Left ventricle myocardium inferior (tissue), 1 donor: ENCODE measurements around the gene PTPRN2. TPM values are rescaled to one million over a fixed set of nuclear protein-coding genes. Genes with fewer than 3 reads are reported as not detected.

Source experiments
- DNase-seq: peaks from one replicate; pipeline ENCODE4 v3.0.0-alpha.2; 2020
- H3K27ac ChIP-seq: fragments of 200-600 bp; replicated peaks from 2 replicates; pipeline ENCODE4 v1.8.0; 2021
- H3K27me3 ChIP-seq: fragments of 200-600 bp; 2 replicates; pipeline ENCODE4 v1.8.0; 2021; ENCODE audit warnings: low read depth
- H3K36me3 ChIP-seq: fragments of 200-600 bp; 2 replicates; pipeline ENCODE4 v1.8.0; 2021
- H3K4me1 ChIP-seq: fragments of 200-600 bp; 2 replicates; pipeline ENCODE4 v1.8.0; 2021
- H3K4me3 ChIP-seq: fragments of 200-600 bp; 2 replicates; pipeline ENCODE4 v1.8.0; 2021; ENCODE audit warnings: mild to moderate bottlenecking, moderate library complexity
- H3K9me3 ChIP-seq: fragments of 200-600 bp; replicated peaks from 2 replicates; pipeline ENCODE4 v1.8.0; 2021
- intact Hi-C: fragments of 100-400 bp; cut with micrococcal nuclease; formaldehyde crosslinking; loops from one replicate; pipeline ENCODE4 v1.11.0; 2022
- total RNA-seq: library from RNA; stranded (reverse); fragmentation: NEBNext Ultra II Directional; extraction: Animal tissue kit (Norgen Biotek cat#: 25700); gene quantifications from one replicate; pipeline ENCODE4 v1.2.1, GENCODE V29; 2021
- TF ChIP-seq, protein P1 (sequence below): fragments of 200-600 bp; IDR thresholded peaks from 2 replicates; pipeline ENCODE4 v1.8.0; 2021; ENCODE audit warnings: antibody characterized with exemption, mild to moderate bottlenecking, borderline replicate concordance
- donor health status: DM: no; HTN: yes; CAD: no; lungs with severe emphysema.

Gene PTPRN2
- total RNA-seq, 1 donor from 2014 or later: 1.3 TPM

DNA sequence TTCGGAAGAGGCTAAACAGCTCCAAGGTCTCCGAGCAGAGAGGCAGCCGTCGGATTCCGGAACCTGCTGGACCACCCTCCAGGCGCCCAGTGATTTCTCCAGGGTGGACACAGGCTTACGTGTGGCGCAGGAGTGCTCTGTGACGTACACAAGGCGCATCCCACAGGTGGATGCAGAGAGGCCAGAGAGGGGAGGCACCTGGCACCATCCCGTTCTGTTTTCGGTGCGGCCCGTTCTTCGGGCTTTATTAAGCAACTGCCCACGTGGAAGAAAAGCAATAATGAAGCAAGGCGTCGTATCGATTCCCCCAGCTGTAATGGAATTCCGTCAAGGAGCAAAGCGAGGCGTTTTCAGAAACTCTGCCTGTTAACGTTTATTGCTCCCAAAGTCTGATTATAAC lies 163.6 kb downstream of the PTPRN2 start:
- intact Hi-C loops: no loop called here
- peaks cover 45% of the 10 kb centered on the region for H3K27me3 ChIP-seq
- no peak for DNase-seq
- no peaks in the 10 kb centered on the region for H3K4me1 ChIP-seq
- H3K4me3 ChIP-seq: no peak overlapping the region
- TF ChIP-seq, protein P1, sequence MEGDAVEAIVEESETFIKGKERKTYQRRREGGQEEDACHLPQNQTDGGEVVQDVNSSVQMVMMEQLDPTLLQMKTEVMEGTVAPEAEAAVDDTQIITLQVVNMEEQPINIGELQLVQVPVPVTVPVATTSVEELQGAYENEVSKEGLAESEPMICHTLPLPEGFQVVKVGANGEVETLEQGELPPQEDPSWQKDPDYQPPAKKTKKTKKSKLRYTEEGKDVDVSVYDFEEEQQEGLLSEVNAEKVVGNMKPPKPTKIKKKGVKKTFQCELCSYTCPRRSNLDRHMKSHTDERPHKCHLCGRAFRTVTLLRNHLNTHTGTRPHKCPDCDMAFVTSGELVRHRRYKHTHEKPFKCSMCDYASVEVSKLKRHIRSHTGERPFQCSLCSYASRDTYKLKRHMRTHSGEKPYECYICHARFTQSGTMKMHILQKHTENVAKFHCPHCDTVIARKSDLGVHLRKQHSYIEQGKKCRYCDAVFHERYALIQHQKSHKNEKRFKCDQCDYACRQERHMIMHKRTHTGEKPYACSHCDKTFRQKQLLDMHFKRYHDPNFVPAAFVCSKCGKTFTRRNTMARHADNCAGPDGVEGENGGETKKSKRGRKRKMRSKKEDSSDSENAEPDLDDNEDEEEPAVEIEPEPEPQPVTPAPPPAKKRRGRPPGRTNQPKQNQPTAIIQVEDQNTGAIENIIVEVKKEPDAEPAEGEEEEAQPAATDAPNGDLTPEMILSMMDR: no peak
- H3K36me3 ChIP-seq: no peaks in the 10 kb centered on the region
- no peaks in the 10 kb centered on the region for H3K9me3 ChIP-seq
- no peak overlapping the region for H3K27ac ChIP-seq

DNA sequence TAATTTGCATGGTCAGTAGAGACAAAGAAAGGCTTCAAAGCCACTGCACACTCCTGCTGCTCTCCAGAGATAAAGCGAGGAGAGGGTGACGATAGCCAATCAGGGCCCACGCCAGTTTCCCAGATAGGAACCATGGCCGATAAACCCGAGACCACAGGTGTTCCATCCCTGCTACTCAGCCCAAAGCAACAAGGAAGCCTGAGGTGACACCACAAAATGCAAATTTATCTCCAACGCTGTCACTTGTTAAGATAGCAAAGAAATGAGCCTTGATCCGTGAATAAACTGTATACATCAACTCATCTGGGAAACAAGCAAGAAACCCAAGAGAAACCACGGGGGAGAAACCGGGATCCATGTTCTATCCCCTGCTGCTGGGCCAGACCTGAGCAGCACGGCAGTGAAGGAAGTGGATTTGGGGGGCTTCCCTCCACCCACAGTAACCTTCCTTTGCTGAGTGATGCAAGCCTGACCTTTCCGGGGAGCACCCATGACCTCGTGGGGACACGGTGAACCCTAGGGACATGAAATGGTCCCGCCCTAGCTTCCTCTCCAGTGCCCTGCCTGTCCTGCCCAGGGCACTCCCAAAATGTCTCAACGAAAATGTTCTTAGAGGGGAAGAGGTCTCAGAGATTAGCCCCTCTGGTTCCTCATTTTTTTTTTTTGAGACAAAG lies 164.6 kb downstream of the PTPRN2 start:
- Histone ChIP-seq H3K27ac (no peak overlapping the region), H3K9me3 (peaks cover under 1% of the 10 kb centered on the region), H3K36me3 (no peaks in the 10 kb centered on the region), H3K4me1 (no peaks in the 10 kb centered on the region), H3K27me3 (peaks cover 45% of the 10 kb centered on the region), H3K4me3 (no peak overlapping the region)
- intact Hi-C loops: no loop called here
- TF ChIP-seq, protein P1: no peak
- no peak for DNase-seq

DNA sequence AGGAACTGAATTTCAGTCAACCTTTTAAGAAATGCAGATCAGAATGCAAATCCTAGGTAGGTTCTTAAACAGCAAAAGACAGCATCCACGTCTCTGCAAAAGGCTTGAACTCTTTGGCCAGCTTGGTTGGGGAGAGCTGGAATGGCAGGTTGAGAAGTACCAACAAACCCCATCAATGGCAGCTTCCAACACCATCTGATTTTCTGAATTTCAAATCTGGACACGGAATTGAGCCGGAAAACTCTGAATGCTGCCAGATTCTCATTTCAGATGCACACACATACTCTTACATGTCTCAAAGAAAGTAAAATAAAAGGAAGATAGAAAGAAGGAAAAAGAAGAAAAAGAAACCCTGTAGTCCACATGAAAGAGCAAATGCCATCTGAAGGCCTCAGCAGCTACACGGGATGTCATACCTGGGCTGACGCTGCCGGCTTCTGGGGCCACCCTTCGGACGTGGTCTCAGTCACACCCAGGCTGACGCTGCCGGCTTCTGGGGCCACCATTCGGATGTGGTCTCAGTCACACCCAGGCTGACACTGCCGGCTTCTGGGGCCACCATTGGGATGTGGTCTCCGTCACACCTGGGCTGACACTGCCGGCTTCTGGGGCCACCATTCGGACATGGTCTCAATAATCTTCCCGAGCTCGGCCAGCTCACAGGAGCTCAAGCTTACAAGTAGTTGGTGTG lies 165.3 kb downstream of the PTPRN2 start:
- intact Hi-C loops: no loop called here
- peaks cover 4% of the 10 kb centered on the region for H3K9me3 ChIP-seq
- no peak for DNase-seq
- H3K27ac ChIP-seq: no peak overlapping the region
- TF ChIP-seq, protein P1: no peak
- no peak overlapping the region for H3K4me3 ChIP-seq
- H3K36me3 ChIP-seq: no peaks in the 10 kb centered on the region
- no peaks in the 10 kb centered on the region for H3K4me1 ChIP-seq
- H3K27me3 ChIP-seq: peaks cover 45% of the 10 kb centered on the region

- TF ChIP-seq, protein P1: no peak
Measured at GRCh38 chr7:158421361-158421760, 166.3 kb downstream of the PTPRN2 start.

DNA sequence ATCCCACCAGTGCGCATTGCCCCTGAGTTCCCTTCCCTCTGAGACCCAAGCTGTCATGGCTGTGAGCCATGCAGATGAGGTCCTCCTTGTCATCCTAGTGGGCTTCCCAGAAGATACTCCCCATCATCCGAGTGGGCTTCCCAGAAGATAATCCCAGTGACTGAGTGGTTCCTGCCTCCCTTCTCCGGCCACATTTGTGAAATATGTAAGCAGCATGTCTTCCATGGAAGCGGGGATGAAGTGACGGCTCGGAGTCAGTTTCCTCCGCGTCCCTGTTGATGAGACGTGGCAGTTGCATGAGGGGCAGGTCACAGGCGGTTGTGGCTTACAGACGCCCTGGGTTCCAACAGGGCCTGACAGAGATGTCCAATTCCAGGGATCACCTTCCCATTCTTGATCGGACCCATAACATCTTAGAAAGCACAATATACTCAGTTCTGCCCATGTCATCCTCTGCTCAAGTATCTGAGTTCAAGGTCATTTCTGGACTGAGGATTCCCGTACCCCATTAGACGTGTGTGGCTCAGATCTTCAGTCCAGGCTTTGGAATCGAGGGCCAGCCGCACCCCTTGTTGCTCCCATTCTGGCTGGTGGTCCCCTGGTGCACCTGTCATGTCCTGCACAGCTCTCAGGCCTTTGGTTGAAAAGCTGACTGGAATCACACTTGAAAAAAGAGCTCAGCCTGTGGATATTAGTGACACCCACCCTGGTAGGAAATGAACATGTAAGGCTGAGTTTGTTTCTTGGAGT lies 166.9 kb downstream of the PTPRN2 start:
- intact Hi-C loops: no loop called here
- H3K4me3 ChIP-seq: no peak overlapping the region
- peaks cover 8% of the 10 kb centered on the region for H3K9me3 ChIP-seq
- no peak for DNase-seq
- TF ChIP-seq, protein P1: no peak
- no peak overlapping the region for H3K27ac ChIP-seq
- H3K36me3 ChIP-seq: no peaks in the 10 kb centered on the region
- H3K27me3 ChIP-seq: peaks cover 45% of the 10 kb centered on the region
- no peaks in the 10 kb centered on the region for H3K4me1 ChIP-seq

More at GRCh38 chr7:158421361-158421760, 166.3 kb downstream of the PTPRN2 start:
- no peak for DNase-seq
- Histone ChIP-seq H3K9me3 (peaks cover 8% of the 10 kb centered on the region), H3K27ac (no peak overlapping the region), H3K27me3 (peaks cover 45% of the 10 kb centered on the region), H3K4me3 (no peak overlapping the region), H3K36me3 (no peaks in the 10 kb centered on the region), H3K4me1 (no peaks in the 10 kb centered on the region)
- intact Hi-C loops: no loop called here
